Measurements from ENCODE around the gene RNASE13.

DNA sequence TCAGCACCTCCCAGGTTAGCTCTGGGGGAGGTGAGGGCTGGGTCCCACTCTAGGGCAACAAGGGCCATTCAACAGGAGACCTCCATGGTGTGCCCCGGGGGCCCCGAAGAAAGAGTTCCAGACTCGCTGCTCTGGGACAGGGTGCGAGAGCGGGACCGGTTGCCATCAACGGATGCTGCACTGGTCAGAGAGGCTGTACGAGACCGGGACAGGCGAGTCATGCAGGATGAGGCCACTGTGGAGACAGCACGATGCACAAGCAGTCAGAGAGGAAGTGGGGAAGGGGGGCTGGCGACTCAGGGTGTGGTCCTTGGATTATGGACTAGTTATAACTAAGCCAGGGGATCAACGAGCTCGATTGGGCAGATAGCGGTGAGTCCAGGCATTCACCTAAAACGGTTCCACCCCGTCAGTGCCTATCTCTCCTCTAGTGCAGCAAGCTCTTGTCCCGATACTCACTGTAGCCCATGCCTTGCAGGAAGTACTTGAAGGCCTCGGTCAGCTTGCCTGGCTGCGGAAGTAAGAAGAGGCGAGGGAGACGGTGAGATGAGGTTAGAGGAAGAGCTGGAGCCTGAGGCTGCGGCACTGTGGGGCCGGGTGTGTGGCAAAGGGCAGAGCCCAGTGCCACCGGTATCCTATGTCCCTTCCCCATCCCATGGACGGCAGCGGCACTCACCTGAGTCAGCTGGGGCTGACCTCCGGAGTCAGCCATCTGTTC lies 16.9 kb downstream of the RNASE13 start:
- TF ChIP-seq RCOR1 (IDR thresholded peaks at IDR 0.05; ENCODE audit: low read length) (no peak), SMC3 (IDR thresholded peaks at IDR 0.05; ENCODE audit: low read depth, low read length) (no peak), EP300 (IDR thresholded peaks at IDR 0.05; ENCODE audit: borderline replicate concordance in 1 of 2, low read depth in 1 of 2, low read length in 1 of 2) (no peak), CHD2 (IDR thresholded peaks at IDR 0.05; ENCODE audit: low read length, partially characterized antibody) (no peak), SIN3A (IDR thresholded peaks at IDR 0.05; ENCODE audit: borderline replicate concordance, low read depth, low read length) (no peak), RAD21 (IDR thresholded peaks at IDR 0.05; ENCODE audit: low read length) (no peak), TEAD4 (IDR thresholded peaks at IDR 0.05; ENCODE audit: borderline replicate concordance, insufficient read depth) (no peak)
- TF ChIP-seq, protein P1, sequence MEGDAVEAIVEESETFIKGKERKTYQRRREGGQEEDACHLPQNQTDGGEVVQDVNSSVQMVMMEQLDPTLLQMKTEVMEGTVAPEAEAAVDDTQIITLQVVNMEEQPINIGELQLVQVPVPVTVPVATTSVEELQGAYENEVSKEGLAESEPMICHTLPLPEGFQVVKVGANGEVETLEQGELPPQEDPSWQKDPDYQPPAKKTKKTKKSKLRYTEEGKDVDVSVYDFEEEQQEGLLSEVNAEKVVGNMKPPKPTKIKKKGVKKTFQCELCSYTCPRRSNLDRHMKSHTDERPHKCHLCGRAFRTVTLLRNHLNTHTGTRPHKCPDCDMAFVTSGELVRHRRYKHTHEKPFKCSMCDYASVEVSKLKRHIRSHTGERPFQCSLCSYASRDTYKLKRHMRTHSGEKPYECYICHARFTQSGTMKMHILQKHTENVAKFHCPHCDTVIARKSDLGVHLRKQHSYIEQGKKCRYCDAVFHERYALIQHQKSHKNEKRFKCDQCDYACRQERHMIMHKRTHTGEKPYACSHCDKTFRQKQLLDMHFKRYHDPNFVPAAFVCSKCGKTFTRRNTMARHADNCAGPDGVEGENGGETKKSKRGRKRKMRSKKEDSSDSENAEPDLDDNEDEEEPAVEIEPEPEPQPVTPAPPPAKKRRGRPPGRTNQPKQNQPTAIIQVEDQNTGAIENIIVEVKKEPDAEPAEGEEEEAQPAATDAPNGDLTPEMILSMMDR (IDR thresholded peaks at IDR 0.05), result no peak
- TF ChIP-seq, protein P2, sequence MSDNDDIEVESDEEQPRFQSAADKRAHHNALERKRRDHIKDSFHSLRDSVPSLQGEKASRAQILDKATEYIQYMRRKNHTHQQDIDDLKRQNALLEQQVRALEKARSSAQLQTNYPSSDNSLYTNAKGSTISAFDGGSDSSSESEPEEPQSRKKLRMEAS (IDR thresholded peaks at IDR 0.05; ENCODE audit: low read depth), result no peak
- TF ChIP-seq, protein P3, sequence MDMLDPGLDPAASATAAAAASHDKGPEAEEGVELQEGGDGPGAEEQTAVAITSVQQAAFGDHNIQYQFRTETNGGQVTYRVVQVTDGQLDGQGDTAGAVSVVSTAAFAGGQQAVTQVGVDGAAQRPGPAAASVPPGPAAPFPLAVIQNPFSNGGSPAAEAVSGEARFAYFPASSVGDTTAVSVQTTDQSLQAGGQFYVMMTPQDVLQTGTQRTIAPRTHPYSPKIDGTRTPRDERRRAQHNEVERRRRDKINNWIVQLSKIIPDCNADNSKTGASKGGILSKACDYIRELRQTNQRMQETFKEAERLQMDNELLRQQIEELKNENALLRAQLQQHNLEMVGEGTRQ (IDR thresholded peaks at IDR 0.05; ENCODE audit: borderline replicate concordance, low read depth, low read length), result no peak
- TF ChIP-seq, protein P4, sequence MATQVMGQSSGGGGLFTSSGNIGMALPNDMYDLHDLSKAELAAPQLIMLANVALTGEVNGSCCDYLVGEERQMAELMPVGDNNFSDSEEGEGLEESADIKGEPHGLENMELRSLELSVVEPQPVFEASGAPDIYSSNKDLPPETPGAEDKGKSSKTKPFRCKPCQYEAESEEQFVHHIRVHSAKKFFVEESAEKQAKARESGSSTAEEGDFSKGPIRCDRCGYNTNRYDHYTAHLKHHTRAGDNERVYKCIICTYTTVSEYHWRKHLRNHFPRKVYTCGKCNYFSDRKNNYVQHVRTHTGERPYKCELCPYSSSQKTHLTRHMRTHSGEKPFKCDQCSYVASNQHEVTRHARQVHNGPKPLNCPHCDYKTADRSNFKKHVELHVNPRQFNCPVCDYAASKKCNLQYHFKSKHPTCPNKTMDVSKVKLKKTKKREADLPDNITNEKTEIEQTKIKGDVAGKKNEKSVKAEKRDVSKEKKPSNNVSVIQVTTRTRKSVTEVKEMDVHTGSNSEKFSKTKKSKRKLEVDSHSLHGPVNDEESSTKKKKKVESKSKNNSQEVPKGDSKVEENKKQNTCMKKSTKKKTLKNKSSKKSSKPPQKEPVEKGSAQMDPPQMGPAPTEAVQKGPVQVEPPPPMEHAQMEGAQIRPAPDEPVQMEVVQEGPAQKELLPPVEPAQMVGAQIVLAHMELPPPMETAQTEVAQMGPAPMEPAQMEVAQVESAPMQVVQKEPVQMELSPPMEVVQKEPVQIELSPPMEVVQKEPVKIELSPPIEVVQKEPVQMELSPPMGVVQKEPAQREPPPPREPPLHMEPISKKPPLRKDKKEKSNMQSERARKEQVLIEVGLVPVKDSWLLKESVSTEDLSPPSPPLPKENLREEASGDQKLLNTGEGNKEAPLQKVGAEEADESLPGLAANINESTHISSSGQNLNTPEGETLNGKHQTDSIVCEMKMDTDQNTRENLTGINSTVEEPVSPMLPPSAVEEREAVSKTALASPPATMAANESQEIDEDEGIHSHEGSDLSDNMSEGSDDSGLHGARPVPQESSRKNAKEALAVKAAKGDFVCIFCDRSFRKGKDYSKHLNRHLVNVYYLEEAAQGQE (IDR thresholded peaks at IDR 0.05; ENCODE audit: low read depth, low read length), result no peak
